Measurements from ENCODE around the gene MPRIP. TPM values are rescaled to one million over a fixed set of nuclear protein-coding genes. Genes with fewer than 3 reads are reported as not detected.

The MPRIP gene
- total RNA-seq, 1 donor from 2014 or later, result 345 TPM

GRCh38 chr17:17206124-17206912 lies 164.1 kb downstream of the MPRIP start, which contains the start of gene PLD6:
PLD6 (minus strand) TSS chr17:17206333; CDS start chr17:17206286, 47 bp downstream.
- Mint-ChIP-seq H3K36me3 (ENCODE audit: low read depth) (peaks cover 3% of the 10 kb centered on the region), H3K4me1 (ENCODE audit: low read depth) (peaks cover 25% of the 10 kb centered on the region), H3K27ac (ENCODE audit: unreplicated experiment) (no peak within 1 kb of the TSS), H3K4me3 (ENCODE audit: unreplicated experiment) (no peak within 1 kb of the TSS), H3K9me3 (ENCODE audit: low read depth) (no peaks in the 10 kb centered on the region), H3K27me3 (ENCODE audit: low read depth) (no peaks in the 10 kb centered on the region)
- DNase-seq (ENCODE audit: low spot score), result no peak
- TF ChIP-seq, protein P1, sequence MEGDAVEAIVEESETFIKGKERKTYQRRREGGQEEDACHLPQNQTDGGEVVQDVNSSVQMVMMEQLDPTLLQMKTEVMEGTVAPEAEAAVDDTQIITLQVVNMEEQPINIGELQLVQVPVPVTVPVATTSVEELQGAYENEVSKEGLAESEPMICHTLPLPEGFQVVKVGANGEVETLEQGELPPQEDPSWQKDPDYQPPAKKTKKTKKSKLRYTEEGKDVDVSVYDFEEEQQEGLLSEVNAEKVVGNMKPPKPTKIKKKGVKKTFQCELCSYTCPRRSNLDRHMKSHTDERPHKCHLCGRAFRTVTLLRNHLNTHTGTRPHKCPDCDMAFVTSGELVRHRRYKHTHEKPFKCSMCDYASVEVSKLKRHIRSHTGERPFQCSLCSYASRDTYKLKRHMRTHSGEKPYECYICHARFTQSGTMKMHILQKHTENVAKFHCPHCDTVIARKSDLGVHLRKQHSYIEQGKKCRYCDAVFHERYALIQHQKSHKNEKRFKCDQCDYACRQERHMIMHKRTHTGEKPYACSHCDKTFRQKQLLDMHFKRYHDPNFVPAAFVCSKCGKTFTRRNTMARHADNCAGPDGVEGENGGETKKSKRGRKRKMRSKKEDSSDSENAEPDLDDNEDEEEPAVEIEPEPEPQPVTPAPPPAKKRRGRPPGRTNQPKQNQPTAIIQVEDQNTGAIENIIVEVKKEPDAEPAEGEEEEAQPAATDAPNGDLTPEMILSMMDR (IDR thresholded peaks at IDR 0.05), result no peak

GRCh38 chr17:17206913-17207335 lies 164.7 kb downstream of the MPRIP start:
- TF ChIP-seq, protein P1 (IDR thresholded peaks at IDR 0.05), result no peak
- Mint-ChIP-seq H3K27me3 (ENCODE audit: low read depth) (no peaks in the 10 kb centered on the region), H3K4me3 (ENCODE audit: unreplicated experiment) (no peak overlapping the region), H3K4me1 (ENCODE audit: low read depth) (peaks cover 22% of the 10 kb centered on the region), H3K27ac (ENCODE audit: unreplicated experiment) (no peak overlapping the region), H3K9me3 (ENCODE audit: low read depth) (no peaks in the 10 kb centered on the region), H3K36me3 (ENCODE audit: low read depth) (peaks cover 3% of the 10 kb centered on the region)
- DNase-seq (ENCODE audit: low spot score), result no peak

- Mint-ChIP-seq H3K4me3 (ENCODE audit: unreplicated experiment) (no peak overlapping the region), H3K9me3 (ENCODE audit: low read depth) (no peaks in the 10 kb centered on the region), H3K4me1 (ENCODE audit: low read depth) (peaks cover 21% of the 10 kb centered on the region), H3K27ac (ENCODE audit: unreplicated experiment) (no peak overlapping the region), H3K36me3 (ENCODE audit: low read depth) (peaks cover 8% of the 10 kb centered on the region), H3K27me3 (ENCODE audit: low read depth) (no peaks in the 10 kb centered on the region)
- TF ChIP-seq, protein P1 (IDR thresholded peaks at IDR 0.05), result no peak
- no peak for DNase-seq (ENCODE audit: low spot score)
Measured at GRCh38 chr17:17207998-17208397, 165.7 kb downstream of the MPRIP start.

DNA sequence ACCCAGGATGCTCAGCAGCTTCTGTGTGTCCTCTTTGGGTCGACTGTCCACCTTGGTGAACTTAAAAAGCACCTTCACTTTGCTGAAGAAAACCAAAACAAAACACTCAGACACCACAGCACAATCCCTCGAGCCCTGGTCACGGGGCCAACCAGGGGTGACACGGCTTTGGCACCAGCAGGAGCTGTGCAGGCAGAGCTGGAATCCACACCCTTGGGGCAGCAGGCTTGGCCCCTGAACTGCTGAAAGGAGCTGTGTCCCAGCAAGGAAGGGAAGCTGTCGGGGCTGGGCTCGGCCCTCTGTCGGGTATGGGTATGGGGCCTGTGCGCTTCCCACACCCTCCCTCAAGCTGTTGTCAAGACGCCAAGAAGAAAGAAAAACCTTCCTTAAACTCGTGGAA lies 171.5 kb downstream of the MPRIP start:
- Mint-ChIP-seq H3K9me3 (ENCODE audit: low read depth) (no peaks in the 10 kb centered on the region), H3K4me3 (ENCODE audit: unreplicated experiment) (no peak overlapping the region), H3K36me3 (ENCODE audit: low read depth) (peaks cover 38% of the 10 kb centered on the region), H3K4me1 (ENCODE audit: low read depth) (peaks cover 5% of the 10 kb centered on the region), H3K27ac (ENCODE audit: unreplicated experiment) (no peak overlapping the region), H3K27me3 (ENCODE audit: low read depth) (no peaks in the 10 kb centered on the region)
- no peak for DNase-seq (ENCODE audit: low spot score)
- TF ChIP-seq, protein P1 (IDR thresholded peaks at IDR 0.05), result no peak

GRCh38 chr17:17214646-17215436 lies 172.6 kb downstream of the MPRIP start:
- TF ChIP-seq, protein P1 (IDR thresholded peaks at IDR 0.05), result no peak
- no peaks in the 10 kb centered on the region for H3K9me3 Mint-ChIP-seq (ENCODE audit: low read depth)
- no peak overlapping the region for H3K27ac Mint-ChIP-seq (ENCODE audit: unreplicated experiment)
- no peak overlapping the region for H3K4me3 Mint-ChIP-seq (ENCODE audit: unreplicated experiment)
- peaks cover 5% of the 10 kb centered on the region for H3K4me1 Mint-ChIP-seq (ENCODE audit: low read depth)
- no peak for DNase-seq (ENCODE audit: low spot score)
- H3K36me3 Mint-ChIP-seq (ENCODE audit: low read depth), result peaks cover 41% of the 10 kb centered on the region
- no peaks in the 10 kb centered on the region for H3K27me3 Mint-ChIP-seq (ENCODE audit: low read depth)

Measured in chondrocyte (in vitro differentiated cells).